GM18499 (cell line): Measurements from ENCODE around the gene YEATS2.
"Not testable (repeated sequence)": the region's sequence is repeated elsewhere in the genome, so short reads cannot be mapped to it uniquely, and the experiment has no call there.

Experiments used
- ATAC-seq: cut with Tn5 transposase; IDR thresholded peaks from one replicate; pipeline ENCODE4 v1.9.1; 2021; ENCODE audit warnings: moderate number of reproducible peaks; ENCODE audit not compliant: insufficient read depth, unreplicated experiment

YEATS2 gene

DNA sequence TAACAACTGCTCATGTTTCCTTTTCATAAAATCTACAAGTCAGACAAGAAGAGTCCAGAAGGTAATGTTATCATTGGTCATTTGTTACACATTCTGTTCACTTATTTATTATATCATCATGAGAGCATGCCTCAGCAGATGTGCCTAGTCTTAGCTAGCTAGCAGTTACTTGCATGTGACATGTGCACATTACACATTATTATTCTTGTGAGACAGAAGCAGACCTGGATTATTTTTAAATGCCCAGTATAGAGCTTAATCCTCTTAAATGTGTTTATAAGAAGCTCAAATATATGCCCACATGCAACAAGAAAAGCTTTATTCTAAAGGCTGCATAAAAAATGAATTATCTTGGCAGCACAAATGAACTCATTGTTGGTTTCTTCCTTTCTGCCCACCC lies 12.6 kb downstream of the YEATS2 start:
- no peak for ATAC-seq

DNA sequence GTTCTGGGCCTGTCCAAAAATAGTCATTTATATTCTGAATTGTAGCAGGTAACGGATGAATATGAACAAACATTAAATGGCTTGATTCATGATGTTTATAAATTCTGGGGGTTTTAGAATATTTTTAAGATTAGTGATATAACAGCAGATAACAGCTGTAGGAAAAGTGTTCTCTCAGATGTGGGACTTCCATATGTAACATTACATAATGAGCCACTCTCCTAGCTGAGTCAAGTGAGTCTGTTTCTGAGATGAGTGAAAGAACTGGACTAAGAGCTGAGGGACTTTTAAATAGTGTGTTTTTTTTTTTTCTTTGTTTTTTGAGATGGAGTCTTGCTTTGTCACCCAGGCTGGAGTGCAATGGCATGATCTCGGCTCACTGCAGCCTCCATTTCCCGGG lies 13.9 kb downstream of the YEATS2 start:
- ATAC-seq: no peak

DNA sequence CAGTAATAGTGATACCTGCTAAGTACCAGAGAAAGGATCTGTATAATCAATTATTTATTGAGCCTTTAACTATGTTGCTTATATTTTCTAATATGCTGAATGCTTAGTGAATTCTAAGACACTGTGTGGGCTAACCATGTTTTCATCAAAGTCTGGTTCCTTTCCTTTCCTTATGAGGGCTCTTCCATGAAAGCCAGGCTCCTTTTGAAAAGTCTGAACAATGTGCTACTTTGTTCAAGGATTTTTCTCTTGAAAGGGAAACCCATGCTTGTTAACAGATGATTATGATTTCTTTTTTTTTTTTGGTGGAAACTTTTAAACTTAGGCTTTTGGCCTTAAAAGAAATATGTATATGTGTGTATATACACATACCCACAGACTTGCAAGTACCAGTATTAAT lies 17.0 kb downstream of the YEATS2 start:
- no peak for ATAC-seq

DNA sequence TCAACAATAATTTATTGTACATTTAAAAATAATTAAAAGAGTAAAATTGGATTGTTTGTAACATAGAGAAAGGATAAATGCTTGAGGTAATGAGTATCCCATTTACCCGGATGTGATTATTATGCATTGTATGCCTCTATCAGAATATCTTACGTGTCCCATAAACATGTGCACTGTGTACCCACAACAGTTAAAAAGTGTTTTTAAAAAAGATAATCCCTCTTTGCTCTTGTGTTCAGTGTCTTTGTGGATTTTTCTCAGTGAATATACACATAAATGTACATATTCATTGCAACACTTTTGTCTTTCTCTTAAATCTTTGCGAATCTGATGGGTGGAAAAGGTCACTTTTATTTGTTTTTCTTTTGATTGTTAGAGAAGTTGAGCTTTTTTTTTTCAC lies 20.4 kb downstream of the YEATS2 start:
- ATAC-seq: no peak

DNA sequence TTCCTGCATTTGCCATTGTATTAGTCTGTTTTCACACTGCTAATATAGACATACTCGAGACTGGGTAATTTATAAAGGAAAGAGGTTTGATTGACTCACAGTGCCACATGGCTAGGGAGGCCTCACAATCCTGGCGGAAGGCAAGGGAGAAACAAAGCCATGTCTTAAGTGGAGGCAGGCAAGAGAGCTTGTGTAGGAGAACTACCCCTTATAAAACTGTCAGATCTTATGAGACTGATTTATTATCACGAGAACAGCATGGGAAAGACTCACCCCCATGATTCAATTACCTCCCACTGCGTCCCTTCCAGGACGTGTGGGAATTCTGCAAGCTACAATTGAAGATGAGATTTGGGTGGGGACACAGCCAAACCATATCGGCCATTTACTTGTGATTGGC lies 27.8 kb downstream of the YEATS2 start:
- no peak for ATAC-seq

DNA sequence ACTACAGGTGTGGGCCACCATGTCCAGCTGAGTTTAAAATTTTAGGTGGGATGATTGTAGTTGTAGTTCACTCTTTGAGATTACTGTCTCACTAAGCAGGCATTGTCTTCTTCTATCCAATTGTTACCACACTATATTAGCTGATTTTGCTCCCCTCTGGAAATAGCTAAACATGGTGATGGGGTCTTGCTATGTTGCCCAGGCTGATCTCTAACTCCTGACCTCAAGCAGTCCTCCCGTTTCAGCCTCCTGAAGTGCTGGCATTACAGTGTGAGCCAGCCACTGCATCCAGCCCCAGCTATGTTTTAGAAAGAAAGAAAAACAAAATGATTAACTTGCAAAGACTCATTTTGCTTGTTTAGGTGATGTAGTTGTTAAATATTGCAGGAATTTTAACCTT lies 30.6 kb downstream of the YEATS2 start:
- no peak for ATAC-seq

DNA sequence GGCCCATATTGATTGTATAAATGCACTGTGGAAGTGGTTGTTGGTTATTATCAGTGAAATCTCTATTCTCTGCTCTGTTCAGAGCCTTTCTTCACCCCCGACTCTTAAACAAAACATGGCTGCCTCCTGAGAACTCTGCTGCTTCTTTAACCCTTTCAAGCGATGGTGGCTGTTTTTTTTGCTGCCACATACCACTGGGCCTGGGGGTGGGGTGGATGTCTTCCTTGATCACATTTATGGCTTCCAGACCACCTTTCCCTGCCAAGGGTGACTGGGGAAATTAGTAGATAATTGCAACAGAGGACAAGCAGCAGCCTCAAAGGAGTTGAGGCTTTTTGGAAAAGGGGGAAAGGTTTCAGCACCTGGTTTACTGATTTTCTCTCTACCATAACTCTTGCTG lies 32.8 kb downstream of the YEATS2 start:
- no peak for ATAC-seq

DNA sequence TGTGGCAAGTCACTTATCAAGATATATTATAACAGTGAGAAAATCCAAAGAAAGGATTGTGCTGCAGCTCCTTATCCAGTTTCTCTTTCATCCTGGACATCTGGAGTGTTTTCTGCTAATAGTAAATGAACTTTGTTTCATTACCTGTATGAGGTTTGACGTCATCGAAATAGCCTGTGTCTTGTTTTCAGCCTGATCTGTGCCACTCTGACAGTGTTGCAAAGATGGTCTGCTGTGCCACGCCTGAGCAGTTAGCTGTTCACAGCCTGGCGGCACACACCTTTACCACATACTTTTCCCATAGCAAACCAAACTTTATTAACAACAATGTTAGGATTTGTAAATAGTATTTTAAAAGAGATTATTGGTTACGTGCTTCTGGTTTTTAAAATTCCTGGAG lies 34.0 kb downstream of the YEATS2 start:
- ATAC-seq: no peak

DNA sequence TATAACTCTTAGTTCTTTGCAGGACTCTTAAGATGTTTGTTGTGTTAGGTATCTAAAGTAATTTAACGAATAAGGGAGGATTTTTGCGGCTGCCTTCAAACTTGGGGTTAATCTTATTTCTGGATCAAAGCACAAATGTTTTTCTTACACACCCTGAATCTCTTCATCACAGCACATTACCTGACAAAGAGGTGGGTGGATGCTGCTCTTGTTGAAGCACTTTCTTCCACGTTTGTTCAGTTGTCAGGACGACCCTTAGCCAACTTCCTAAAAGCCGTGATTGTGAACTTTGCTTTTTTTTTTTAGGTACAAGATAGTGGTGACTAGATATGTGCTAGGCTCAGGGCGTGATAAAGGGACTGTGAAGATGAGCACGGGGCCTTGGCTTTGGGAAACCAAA lies 36.0 kb downstream of the YEATS2 start:
- ATAC-seq: no peak

DNA sequence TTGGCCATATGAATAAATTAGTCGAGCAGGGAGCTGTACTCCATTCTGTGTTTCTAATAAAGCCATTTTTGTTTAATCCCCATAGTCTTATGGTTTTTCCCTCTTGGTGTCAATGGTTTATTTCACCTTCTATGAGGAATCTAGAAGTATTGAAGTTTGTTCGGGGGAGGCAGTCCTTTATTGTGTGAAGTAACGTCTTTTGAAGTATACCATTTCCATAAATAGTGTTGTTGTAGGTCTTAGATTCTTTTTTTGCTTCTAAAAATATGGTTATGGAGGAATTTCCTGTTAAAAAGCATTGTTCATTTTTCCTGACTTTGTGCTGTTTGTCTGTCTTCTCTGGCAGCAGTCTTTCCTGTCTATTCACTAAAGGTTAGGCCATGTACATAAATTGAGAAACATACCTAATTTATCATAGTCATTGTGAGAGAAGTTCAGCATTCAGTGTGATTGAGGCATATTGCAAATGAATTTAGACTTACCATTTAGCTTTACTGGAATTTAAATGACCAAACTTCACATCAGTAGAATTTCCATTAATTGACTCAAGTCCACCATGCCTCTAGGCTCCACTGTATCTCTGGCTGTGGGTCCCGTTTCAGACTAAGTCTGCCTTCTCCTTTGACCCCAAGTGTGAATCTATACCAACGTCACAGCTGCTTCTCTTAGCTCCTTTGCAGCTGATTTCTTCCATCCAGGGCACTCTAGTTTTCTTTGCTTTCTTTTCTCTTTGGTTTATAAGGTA lies 37.3 kb downstream of the YEATS2 start:
- no peak for ATAC-seq

DNA sequence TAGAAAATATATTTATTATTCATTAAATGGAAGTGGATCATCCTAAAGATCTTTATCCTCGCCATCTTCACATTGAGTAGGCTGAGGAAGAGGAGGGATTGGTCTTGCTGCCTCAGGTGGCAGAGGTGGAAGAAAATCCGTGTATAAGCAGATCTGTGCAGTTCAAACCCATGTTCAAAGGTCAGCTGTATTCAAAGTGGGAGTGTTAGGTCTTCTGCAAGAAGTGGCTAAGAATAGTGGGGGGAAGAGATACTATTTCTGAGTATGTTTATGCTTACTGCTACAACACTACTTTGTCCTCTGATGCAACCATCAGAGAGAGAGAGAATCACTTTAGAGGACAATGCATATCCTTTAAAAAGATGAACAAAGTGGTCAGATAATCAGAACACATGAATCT lies 39.5 kb downstream of the YEATS2 start:
- no peak for ATAC-seq

DNA sequence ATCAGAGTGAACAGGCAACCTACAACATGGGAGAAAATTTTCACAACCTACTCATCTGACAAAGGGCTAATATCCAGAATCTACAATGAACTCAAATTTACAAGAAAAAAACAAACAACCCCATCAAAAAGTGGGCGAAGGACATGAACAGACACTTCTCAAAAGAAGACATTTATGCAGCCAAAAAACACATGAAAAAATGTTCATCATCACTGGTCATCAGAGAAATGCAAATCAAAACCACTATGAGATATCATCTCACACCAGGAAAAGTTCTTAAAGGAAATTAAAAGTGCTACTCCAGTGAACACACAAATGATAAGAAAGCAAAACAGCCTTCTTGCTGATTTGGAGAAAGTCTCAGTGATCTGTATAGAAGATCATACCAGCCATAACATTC lies 42.6 kb downstream of the YEATS2 start:
- ATAC-seq: not testable (repeated sequence)

DNA sequence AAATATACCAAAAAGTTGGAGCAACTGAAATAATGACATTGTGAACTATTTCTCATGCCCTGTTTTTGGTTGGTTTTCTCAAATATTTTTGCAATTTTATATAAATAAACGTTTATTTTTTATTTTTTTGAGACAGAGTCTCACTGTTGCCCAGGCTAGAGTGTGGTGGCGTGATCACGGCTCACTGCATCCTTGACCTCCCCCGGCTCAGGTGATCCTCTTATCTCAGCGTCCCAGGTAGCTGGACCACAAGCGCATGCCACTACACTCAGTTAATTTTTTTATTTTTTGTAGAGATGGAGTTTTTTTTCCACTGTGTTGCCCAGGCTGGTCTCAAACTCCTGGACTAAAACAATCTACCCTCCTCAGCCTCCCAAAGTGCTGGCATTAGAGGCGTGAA lies 45.6 kb downstream of the YEATS2 start:
- ATAC-seq: no peak

DNA sequence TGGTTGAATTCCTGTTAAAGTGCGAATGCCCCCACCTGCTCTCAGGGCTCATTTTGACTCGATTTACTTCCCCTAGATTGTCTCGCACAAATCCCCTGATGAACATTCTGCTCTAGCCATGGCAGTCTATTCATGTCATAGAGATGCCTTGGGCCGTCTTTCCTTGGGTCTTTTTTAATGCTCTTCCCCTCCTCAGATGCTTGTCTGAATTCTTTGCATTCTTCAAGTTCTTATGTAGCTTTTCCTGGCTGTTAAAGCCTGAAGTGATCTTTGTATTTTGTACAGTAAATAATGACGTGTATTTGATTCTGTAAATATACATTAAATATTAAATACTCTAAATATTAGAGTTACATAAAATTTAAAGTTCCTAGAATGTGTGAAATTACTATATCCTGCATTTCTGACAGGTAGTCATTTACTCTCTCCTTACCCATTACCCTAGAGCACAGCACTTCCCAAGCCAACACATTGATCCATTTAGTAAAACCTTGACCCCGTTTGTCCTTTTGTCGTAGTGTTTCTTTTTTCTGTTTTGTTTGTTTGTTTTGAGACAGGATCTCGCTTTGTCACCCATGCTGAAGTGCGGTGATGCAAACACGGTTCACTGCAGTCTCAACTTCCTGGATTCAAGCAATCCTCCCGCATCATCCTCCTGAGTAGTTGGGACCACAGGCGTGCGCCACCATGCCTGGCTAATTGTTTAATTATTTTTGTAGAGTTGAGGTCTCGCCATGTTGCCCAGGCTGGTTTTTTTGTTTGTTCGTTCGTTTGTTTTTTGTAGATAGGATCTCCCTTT lies 47.9 kb downstream of the YEATS2 start:
- ATAC-seq: no peak

DNA sequence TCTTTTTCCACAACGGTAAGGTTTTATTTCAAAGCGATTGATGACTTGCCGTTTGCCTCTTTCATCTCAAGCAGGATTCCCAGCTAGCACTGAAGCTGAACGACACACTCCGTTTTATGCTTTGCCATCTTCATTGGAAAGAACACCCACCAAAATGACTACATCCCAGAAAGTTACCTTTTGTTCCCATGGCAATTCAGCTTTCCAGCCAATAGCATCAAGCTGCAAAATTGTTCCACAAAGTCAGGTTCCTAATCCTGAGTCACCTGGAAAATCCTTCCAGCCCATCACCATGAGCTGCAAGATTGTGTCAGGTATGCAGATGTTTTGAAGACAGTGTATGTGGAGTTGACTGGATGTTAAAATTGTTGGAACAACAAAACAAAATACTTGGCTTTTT lies 56.5 kb downstream of the YEATS2 start:
- ATAC-seq: no peak

DNA sequence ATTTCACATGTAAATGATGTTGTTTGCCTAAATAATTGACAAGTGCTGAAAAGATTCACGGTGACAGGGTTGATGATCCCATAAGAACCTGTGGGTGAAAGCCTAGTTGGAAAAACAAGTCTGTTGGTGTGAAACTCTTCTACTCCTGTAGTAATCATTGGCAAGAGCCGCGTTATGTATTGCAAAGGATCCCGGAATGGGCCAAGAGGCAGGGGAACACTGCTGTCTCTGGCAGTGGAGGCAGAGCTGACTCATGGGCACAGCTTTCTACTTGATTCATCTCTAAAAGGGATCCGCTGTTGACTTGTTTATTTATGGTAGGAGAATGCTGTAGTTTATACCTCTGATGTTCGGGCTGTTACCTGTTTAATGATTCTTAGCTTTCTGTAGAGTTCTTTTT lies 64.7 kb downstream of the YEATS2 start:
- ATAC-seq: no peak

DNA sequence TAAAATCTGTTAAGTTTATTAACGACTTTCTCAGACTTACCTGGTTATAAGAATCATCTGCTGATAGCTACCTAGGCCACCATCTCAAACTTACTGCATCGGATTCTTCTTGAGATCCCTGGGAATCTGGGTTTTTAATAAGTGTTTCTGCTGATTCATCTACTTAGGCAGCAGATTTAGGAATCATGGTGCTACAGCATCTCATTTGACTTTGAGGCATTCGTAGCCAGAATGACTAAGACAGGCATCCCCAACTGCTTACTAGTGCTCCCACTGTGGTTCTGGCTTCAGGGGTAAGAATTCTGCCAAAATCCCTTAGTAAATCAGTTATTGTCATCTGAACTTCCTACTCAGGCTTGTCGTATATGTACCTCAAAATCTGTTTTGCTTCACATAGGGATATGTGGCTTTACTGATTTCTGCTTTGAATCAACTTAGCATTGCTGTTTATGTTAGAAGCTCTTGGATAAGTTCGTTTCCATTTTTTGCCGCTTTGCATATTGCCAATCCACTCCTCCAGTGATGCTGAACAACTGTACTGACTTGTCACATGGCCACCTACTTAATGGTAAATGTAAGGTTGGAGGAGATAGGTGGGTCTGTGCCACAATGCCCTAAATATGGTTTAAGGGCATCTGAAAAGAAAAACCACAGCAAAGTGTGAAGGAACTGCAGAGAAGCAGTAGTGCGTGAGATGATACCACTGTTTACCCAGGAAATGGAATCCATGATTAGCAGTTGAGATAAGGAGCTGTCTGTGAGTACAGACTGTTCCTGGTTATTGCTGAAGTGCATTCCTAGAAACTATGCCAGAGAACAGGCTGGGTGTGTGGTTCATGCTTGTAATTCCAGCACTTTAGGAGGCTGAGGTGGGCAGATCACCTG lies 67.5 kb downstream of the YEATS2 start:
- ATAC-seq: no peak

DNA sequence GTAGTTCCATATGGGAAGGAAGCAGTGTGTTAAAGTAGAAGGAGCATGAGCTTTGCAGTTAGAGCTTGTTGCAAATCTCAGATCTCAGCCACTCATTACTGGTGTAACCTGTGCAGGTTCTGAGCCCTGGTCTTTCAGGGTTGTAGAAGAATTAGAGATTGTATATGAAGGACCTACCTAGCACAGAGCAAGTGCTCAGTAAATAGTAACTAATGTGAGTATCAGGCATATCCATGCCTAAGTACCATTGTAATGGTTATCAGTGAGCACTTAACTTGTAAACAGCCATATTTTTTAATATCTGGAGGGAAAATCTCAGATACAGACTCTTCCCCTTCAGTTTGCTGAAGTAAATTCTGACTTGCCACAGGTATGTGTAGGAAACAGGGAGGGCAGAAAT lies 68.5 kb downstream of the YEATS2 start:
- no peak for ATAC-seq

DNA sequence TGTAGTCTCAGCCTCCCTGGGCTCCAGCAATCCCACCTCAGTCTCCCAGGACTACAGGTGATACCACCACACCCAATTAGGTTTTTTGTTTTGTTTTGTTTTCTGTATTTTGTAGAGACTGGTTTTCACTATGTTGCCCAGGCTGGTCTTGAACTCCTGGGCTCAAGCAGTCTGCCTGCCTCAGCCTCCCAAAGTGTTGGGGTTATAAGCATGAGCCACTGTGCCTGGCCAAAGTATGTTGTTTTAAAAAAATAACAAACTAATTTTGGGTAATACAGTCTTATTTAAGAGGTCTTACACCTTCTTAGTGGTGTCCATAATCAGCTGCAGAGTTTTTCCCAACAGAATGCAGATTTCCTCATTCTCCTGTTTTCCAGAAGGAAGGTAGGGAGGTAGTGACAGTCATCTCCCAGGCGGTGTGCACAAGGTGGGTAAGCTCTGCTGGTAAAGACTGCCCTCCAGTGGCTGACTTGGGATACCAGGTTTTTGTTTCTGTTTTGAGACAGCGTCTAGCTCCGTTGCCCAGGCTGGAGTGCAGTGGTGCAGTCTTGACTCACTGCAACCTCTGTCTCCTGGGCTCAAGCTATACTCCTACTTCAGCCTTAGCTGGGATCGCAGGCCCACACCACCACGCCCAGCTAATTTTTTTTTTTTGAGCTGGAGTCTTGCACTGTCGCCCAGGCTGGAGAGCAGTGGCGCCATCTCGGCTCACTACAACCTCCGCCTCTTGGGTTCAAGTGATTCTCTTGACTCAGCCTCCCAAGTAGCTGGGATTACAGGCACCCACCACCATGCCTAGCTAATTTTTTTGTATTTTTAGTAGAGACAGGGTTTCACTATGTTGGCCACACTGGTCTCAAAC lies 69.4 kb downstream of the YEATS2 start:
- ATAC-seq: no peak

DNA sequence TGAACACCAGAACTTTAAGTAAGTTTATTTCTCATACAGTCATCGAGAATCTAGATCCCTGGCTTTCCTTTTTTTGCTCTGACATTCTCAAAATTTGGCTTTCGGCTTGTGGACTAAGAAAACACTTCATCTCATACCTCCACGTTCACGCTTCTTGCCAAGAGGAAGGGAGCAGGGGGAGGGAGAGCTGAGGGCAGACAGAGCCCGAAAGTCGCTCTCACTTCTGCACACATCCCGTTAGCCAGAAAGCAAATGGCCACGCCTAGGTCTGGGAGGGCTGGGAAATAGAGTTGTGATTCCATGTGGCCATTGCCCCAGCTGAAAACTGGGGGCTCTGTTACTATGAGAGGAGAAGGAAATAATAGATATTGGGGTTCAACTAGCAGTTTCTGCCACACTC lies 70.5 kb downstream of the YEATS2 start:
- ATAC-seq: no peak
